ENCODE data around the gene UBE2F. TPM values are rescaled to one million over a fixed set of nuclear protein-coding genes. Genes with fewer than 3 reads are reported as not detected.

Gene UBE2F
- polyA plus RNA-seq, 1 of the 3 experiments (the other 2 are of a cell fraction), result 56.9 TPM

DNA sequence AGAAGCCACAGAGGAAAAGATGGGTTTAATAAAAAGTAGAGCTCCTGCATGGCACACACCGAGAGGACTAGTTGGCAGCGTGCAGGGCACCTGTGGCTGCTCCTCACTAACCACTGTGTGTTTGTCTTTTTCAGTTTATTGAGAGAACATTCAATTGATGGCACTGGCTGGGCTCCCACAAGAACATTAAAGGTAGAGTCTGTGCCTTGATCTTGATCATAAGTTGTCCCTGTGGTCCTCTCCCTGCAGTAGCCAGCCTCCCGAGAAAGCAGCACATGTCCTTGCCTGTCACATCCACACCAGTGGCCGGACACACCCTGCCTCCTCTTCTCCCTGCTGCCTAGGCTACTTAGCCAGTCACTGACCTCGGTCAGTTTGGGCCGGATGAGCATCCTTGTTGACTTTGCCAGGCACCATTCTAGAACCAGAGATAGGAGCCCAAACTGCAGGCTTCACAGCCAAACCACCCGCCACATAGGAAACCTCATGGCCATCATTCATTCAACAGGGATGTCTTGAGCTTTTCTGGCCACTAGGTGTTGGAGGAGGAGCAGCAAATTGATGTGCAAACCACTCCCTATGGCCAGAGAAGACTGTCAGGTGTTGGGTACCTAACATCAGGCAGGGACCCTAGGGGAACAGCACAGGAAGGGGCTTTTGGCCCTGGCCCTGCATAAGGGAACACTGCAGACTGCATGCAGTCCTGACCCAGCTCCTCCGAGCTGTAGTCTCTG lies 63.8 kb downstream of the UBE2F start:
- 80% methylated on average over 8 of the region's 8 CpGs for WGBS (ENCODE audit: low lambda C conversion rate)
- no peak overlapping the region for H3K4me2 ChIP-seq
- H3K79me2 ChIP-seq (ENCODE audit: insufficient read depth), result no peaks in the 10 kb centered on the region
- POLR2A ChIA-PET, result no interaction called here
- H3K36me3 ChIP-seq (replicated peaks in 1 of 2; ENCODE audit: control insufficient read depth in 1 of 2, insufficient read depth in 2 of 2, low read length in 1 of 2), result peaks cover 22 to 41% of the 10 kb centered on the region in 2 experiments
- H3K9me2 ChIP-seq, result no peaks in the 10 kb centered on the region
- no peak for TF ChIP-seq NRF1 (IDR thresholded peaks at IDR 0.05; ENCODE audit: low read depth, low read length)
- TF ChIP-seq PBX3 (IDR thresholded peaks at IDR 0.05), result no peak
- no peak for TF ChIP-seq REST (IDR thresholded peaks at IDR 0.05; ENCODE audit: low read depth, low read length)
- no peak for TF ChIP-seq MEF2A (IDR thresholded peaks at IDR 0.05; ENCODE audit: borderline replicate concordance, low read depth)
- no peak for TF ChIP-seq SIN3A (IDR thresholded peaks at IDR 0.05; ENCODE audit: borderline replicate concordance, low read depth, low read length)
- TF ChIP-seq RXRA (IDR thresholded peaks at IDR 0.05; ENCODE audit: borderline replicate concordance, low read depth), result no peak
- TF ChIP-seq, protein P1, sequence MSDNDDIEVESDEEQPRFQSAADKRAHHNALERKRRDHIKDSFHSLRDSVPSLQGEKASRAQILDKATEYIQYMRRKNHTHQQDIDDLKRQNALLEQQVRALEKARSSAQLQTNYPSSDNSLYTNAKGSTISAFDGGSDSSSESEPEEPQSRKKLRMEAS (IDR thresholded peaks at IDR 0.05; ENCODE audit: low read depth), result no peak
- no peak for TF ChIP-seq FOSL2 (IDR thresholded peaks at IDR 0.05; ENCODE audit: borderline replicate concordance, low read depth)
- no peak for TF ChIP-seq ELF1 (IDR thresholded peaks at IDR 0.05)
- no peak for TF ChIP-seq RAD21 (IDR thresholded peaks at IDR 0.05; ENCODE audit: low read length)
- TF ChIP-seq POLR2AphosphoS5 (IDR thresholded peaks at IDR 0.05; ENCODE audit: low read depth, low read length), result no peak
- no peak for TF ChIP-seq TAF1 (IDR thresholded peaks at IDR 0.05; ENCODE audit: borderline replicate concordance, low read depth, low read length)
- TF ChIP-seq RFX5 (IDR thresholded peaks at IDR 0.05; ENCODE audit: low read length), result no peak
- TF ChIP-seq, protein P2, sequence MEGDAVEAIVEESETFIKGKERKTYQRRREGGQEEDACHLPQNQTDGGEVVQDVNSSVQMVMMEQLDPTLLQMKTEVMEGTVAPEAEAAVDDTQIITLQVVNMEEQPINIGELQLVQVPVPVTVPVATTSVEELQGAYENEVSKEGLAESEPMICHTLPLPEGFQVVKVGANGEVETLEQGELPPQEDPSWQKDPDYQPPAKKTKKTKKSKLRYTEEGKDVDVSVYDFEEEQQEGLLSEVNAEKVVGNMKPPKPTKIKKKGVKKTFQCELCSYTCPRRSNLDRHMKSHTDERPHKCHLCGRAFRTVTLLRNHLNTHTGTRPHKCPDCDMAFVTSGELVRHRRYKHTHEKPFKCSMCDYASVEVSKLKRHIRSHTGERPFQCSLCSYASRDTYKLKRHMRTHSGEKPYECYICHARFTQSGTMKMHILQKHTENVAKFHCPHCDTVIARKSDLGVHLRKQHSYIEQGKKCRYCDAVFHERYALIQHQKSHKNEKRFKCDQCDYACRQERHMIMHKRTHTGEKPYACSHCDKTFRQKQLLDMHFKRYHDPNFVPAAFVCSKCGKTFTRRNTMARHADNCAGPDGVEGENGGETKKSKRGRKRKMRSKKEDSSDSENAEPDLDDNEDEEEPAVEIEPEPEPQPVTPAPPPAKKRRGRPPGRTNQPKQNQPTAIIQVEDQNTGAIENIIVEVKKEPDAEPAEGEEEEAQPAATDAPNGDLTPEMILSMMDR (IDR thresholded peaks at IDR 0.05), result no peak
- H3K9me3 ChIP-seq, result no peaks in the 10 kb centered on the region
- H3K27me3 ChIP-seq (ENCODE audit: insufficient read depth), result no peaks in the 10 kb centered on the region
- H3K27ac ChIP-seq (ENCODE audit: low read depth in 2 of 2, low read length in 1 of 2), result no peak overlapping the region
- DNase-seq, result no peak
- no peak overlapping the region for H3K9ac ChIP-seq
- no peak overlapping the region for H3K4me3 ChIP-seq (ENCODE audit: low read depth in 2 of 2, low read length in 1 of 2)
- H3K4me1 ChIP-seq (ENCODE audit: control insufficient read depth in 1 of 2, insufficient read depth in 2 of 2, low read depth in 1 of 2, low read length in 1 of 2), result no peaks in the 10 kb centered on the region; a peak in 1 of 4 replicates
- no peaks in the 10 kb centered on the region for H4K20me1 ChIP-seq (ENCODE audit: insufficient read depth)
- no peaks in the 10 kb centered on the region for H3F3A ChIP-seq (replicated peaks; ENCODE audit: insufficient read depth)
- no peak overlapping the region for H2AFZ ChIP-seq (ENCODE audit: low read depth)
- CTCF ChIA-PET, result no interaction called here
